Motor neuron (in vitro differentiated cells): ENCODE data around the gene MAP3K9. TPM values are rescaled to one million over a fixed set of nuclear protein-coding genes. Genes with fewer than 3 reads are reported as not detected.
A peak's percentile ranks its signal among the peaks of the same experiment; 100 is the strongest.

Experiments
- ATAC-seq, 8 experiments: fragments of 200-7000 bp; cut with Tn5 transposase; replicated peaks in 6 of 8; 2 replicates each; pipeline ENCODE4 v1.8.0; 2021; ENCODE audit warnings: mild to moderate bottlenecking in 8 of 8, moderate library complexity in 8 of 8
- H3K27ac ChIP-seq, 2 donors: fragments of 250-450 bp; sonication (Bioruptor Pico); 2 replicates each; pipeline ENCODE4 v1.9.0; 2021; ENCODE audit warnings: antibody characterized with exemption in 2 of 2, mild to moderate bottlenecking in 2 of 2, moderate library complexity in 1 of 2
- H3K4me1 ChIP-seq, 2 donors: fragments of 250-450 bp; sonication (Bioruptor Pico); replicated peaks in 1 of 2; 2 replicates each; pipeline ENCODE4 v1.6.1; 2021; ENCODE audit warnings: antibody characterized with exemption in 2 of 2, mild to moderate bottlenecking in 2 of 2, moderate library complexity in 1 of 2
- H3K4me3 ChIP-seq, 5 donors: fragments of 250-450 bp; sonication (Bioruptor Pico); 2 replicates each; pipeline ENCODE4 v1.9.0; 2021; ENCODE audit warnings: antibody characterized with exemption in 5 of 5, mild to moderate bottlenecking in 5 of 5, moderate library complexity in 4 of 5
- WGBS, 10 experiments: fragments of 450-650 bp; shearing (Covaris generic); methylation state at CpG; one replicate each; pipeline ENCODE4 v1.0.0; 2022; 5-methylcytosine and 5-hydroxymethylcytosine counted together
- in situ Hi-C, 9 experiments: fragments of 400-800 bp; cut with MboI; loops; one replicate each; pipeline ENCODE4 v1.15.0; 2021; ENCODE audit warnings: low sequenced_read_pairs in 9 of 9, low pct_unique_long_range_greater_than_20kb in 2 of 9; ENCODE audit not compliant: unreplicated experiment in 9 of 9
- total RNA-seq, 8 experiments: library from RNA; unstranded; fragments of 300-600 nt; gene quantifications; 2 replicates each; pipeline versions ENCODE4 v1.2.3 to v1.2.4, GENCODE V29; 2022

The MAP3K9 gene
- total RNA-seq, 8 experiments from 2014 or later = 1.0 to 12.2 (median 10.5) TPM

- Histone ChIP-seq H3K4me3 (no peak overlapping the region), H3K27ac (no peak overlapping the region), H3K4me1 (peaks cover 0 to 22% of the 10 kb centered on the region in 2 donors)
- in situ Hi-C loops = no loop called here
- no peak for ATAC-seq
- 40 to 100% (median 79%) methylated on average over 1 to 3 of the region's 3 CpGs; no CpG with 5 or more reads in 3 of the 10 experiments for WGBS, 10 experiments
Measured at GRCh38 chr14:70793637-70794036, 15.7 kb downstream of the MAP3K9 start.

- no peak for ATAC-seq
- H3K27ac ChIP-seq = no peak overlapping the region
- H3K4me1 ChIP-seq = peaks cover 0 to 25% of the 10 kb centered on the region in 2 donors
- 50 to 75% (median 69%) methylated on average over 2 to 4 of the region's 9 CpGs; no CpG with 5 or more reads in 7 of the 10 experiments for WGBS, 10 experiments
- in situ Hi-C loops = no loop called here
- H3K4me3 ChIP-seq = no peak overlapping the region
Measured at GRCh38 chr14:70792939-70793338, 16.4 kb downstream of the MAP3K9 start.

GRCh38 chr14:70791971-70792370 lies 17.3 kb downstream of the MAP3K9 start:
- ATAC-seq = no peak
- in situ Hi-C loops = no loop called here
- 39 to 100% (median 93%) methylated on average over 2 to 7 of the region's 7 CpGs; no CpG with 5 or more reads in 1 of the 10 experiments for WGBS, 10 experiments
- Histone ChIP-seq H3K4me3 (no peak overlapping the region), H3K4me1 (peaks cover 0 to 25% of the 10 kb centered on the region in 2 donors), H3K27ac (no peak overlapping the region)

GRCh38 chr14:70789961-70790360 lies 19.4 kb downstream of the MAP3K9 start:
- in situ Hi-C loops = no loop called here
- H3K27ac ChIP-seq = no peak overlapping the region
- no peak overlapping the region for H3K4me3 ChIP-seq
- 0 to 90% (median 78%) methylated on average over 1 to 3 of the region's 4 CpGs; no CpG with 5 or more reads in 2 of the 10 experiments for WGBS, 10 experiments
- ATAC-seq = peak in 4 of 8 experiments; percentile 13 to 44 (median 38)
- peaks cover 0 to 25% of the 10 kb centered on the region in 2 donors for H3K4me1 ChIP-seq

GRCh38 chr14:70789361-70789760 lies 20.0 kb downstream of the MAP3K9 start:
- 17 to 100% (median 75%) methylated on average over 1 to 4 of the region's 4 CpGs; no CpG with 5 or more reads in 2 of the 10 experiments for WGBS, 10 experiments
- H3K27ac ChIP-seq = no peak overlapping the region
- no peak for ATAC-seq
- H3K4me3 ChIP-seq = no peak overlapping the region
- in situ Hi-C loops = no loop called here
- peaks cover 0 to 25% of the 10 kb centered on the region in 2 donors for H3K4me1 ChIP-seq

GRCh38 chr14:70788898-70789297 lies 20.4 kb downstream of the MAP3K9 start:
- no peak overlapping the region for H3K27ac ChIP-seq
- peak in 1 of 8 experiments; percentile 32 for ATAC-seq
- H3K4me3 ChIP-seq = no peak overlapping the region
- 0 to 80% (median 61%) methylated on average over 1 to 5 of the region's 6 CpGs; no CpG with 5 or more reads in 2 of the 10 experiments for WGBS, 10 experiments
- in situ Hi-C loops = no loop called here
- peaks cover 0 to 25% of the 10 kb centered on the region in 2 donors for H3K4me1 ChIP-seq

- peaks cover 0 to 22% of the 10 kb centered on the region in 2 donors for H3K4me1 ChIP-seq
- no peak overlapping the region for H3K4me3 ChIP-seq
- H3K27ac ChIP-seq = no peak overlapping the region
- WGBS, 10 experiments = 70 to 99% (median 89%) methylated on average over 2 to 9 of the region's 9 CpGs
- in situ Hi-C loops = no loop called here
- ATAC-seq = no peak
Measured at GRCh38 chr14:70785556-70785955, 23.8 kb downstream of the MAP3K9 start.

GRCh38 chr14:70784886-70785285 lies 24.4 kb downstream of the MAP3K9 start:
- H3K4me1 ChIP-seq = peaks cover 0 to 15% of the 10 kb centered on the region in 2 donors
- no peak for ATAC-seq
- no peak overlapping the region for H3K4me3 ChIP-seq
- in situ Hi-C loops = no loop called here
- no peak overlapping the region for H3K27ac ChIP-seq
- WGBS, 10 experiments = 75 to 92% (median 83%) methylated on average over 1 to 2 of the region's 2 CpGs; no CpG with 5 or more reads in 7 of the 10 experiments

GRCh38 chr14:70782361-70782760 lies 27.0 kb downstream of the MAP3K9 start:
- no peaks in the 10 kb centered on the region for H3K4me1 ChIP-seq
- no peak overlapping the region for H3K27ac ChIP-seq
- peak in 3 of 8 experiments; percentile 25 to 97 (median 91) for ATAC-seq
- H3K4me3 ChIP-seq = no peak overlapping the region
- 83 to 100% (median 95%) methylated on average over 1 to 2 of the region's 2 CpGs; no CpG with 5 or more reads in 5 of the 10 experiments for WGBS, 10 experiments
- in situ Hi-C loops = no loop called here

- WGBS, 10 experiments = 27 to 100% (median 90%) methylated on average over 1 to 8 of the region's 9 CpGs; no CpG with 5 or more reads in 1 of the 10 experiments
- ATAC-seq = no peak
- in situ Hi-C loops = no loop called here
- Histone ChIP-seq H3K4me3 (no peak overlapping the region), H3K27ac (no peak overlapping the region), H3K4me1 (no peaks in the 10 kb centered on the region)
Measured at GRCh38 chr14:70780396-70781075, 28.8 kb downstream of the MAP3K9 start.

GRCh38 chr14:70779667-70780066 lies 29.6 kb downstream of the MAP3K9 start:
- Histone ChIP-seq H3K4me1 (no peaks in the 10 kb centered on the region), H3K4me3 (no peak overlapping the region), H3K27ac (no peak overlapping the region)
- no peak for ATAC-seq
- 56 to 100% (median 80%) methylated on average over 2 to 4 of the region's 4 CpGs; no CpG with 5 or more reads in 6 of the 10 experiments for WGBS, 10 experiments
- in situ Hi-C loops = no loop called here

GRCh38 chr14:70776197-70776596 lies 33.1 kb downstream of the MAP3K9 start:
- peaks cover 0 to 3% of the 10 kb centered on the region in 2 donors for H3K4me1 ChIP-seq
- in situ Hi-C loops = no loop called here
- no peak overlapping the region for H3K4me3 ChIP-seq
- no peak for ATAC-seq
- H3K27ac ChIP-seq = no peak overlapping the region
- 0 to 89% (median 84%) methylated on average over 1 to 2 of the region's 2 CpGs; no CpG with 5 or more reads in 7 of the 10 experiments for WGBS, 10 experiments

- Histone ChIP-seq H3K27ac (no peak overlapping the region), H3K4me1 (peaks cover 0 to 3% of the 10 kb centered on the region in 2 donors), H3K4me3 (no peak overlapping the region)
- 14 to 100% (median 86%) methylated on average over 1 to 3 of the region's 3 CpGs; no CpG with 5 or more reads in 1 of the 10 experiments for WGBS, 10 experiments
- in situ Hi-C loops = no loop called here
- ATAC-seq = no peak
Measured at GRCh38 chr14:70773182-70773862, 36.0 kb downstream of the MAP3K9 start.
